HepG2 (cell line): Measurements from ENCODE around the gene LRRC28. TPM values are rescaled to one million over a fixed set of nuclear protein-coding genes. Genes with fewer than 3 reads are reported as not detected.

Experiments
- ATAC-seq: fragments of 200-7000 bp; cut with Tn5 transposase; 3 replicates; pipeline ENCODE4 v1.9.1; 2020; ENCODE audit warnings: mild to moderate bottlenecking, moderate library complexity
- BruUV-seq: library from RNA; stranded (reverse); fragments of 400-500 nt; replicated peaks from 2 replicates; lab custom pipeline; 2021; lab: Mats Ljungman, UMichigan
- CTCF ChIA-PET: fragments of 300-600 bp; formaldehyde crosslinking; extraction: SDS; loops from one replicate; lab custom pipeline; 2021; ENCODE audit warnings: low total read pairs, inconsistent platforms, low intra/inter-chr PET ratio; lab: Yijun Ruan, JAX
- POLR2A ChIA-PET: fragments of 350-600 bp; sonication (Branson Sonifier 250); formaldehyde crosslinking; loops from one replicate; lab custom pipeline; 2020; ENCODE audit warnings: antibody characterized with exemption, inconsistent platforms; lab: Yijun Ruan, JAX
- DNase-seq: peaks from one replicate; pipeline ENCODE4 v3.0.0-alpha.2; 2015; ENCODE audit warnings: low spot score
- FAIRE-seq: peaks from 3 replicates; lab custom pipeline; 2011; peaks lifted over from hg19 to GRCh38; lab: Jason Lieb, UNC
- H2AFZ ChIP-seq: one replicate; pipeline ENCODE4 v1.6.1; 2011; ENCODE audit warnings: low read length, inconsistent platforms
- H3K27ac ChIP-seq: fragments of 300-600 bp; 3 replicates; pipeline ENCODE4 v1.8.0; 2011; ENCODE audit warnings: mixed run types, mild to moderate bottlenecking, mixed read lengths, low read length, inconsistent platforms; ENCODE audit not compliant: insufficient read depth; ENCODE audit errors: extremely low read length
- H3K27me3 ChIP-seq, 2 experiments: fragments of 200-600 bp in 1 of 2; 2 replicates in 1 of 2; 3 replicates in 1 of 2; pipeline versions ENCODE4 v1.6.0 to v1.8.0; 2011; ENCODE audit warnings: low read length in 2 of 2, mild to moderate bottlenecking in 2 of 2, moderate library complexity in 2 of 2, inconsistent platforms in 1 of 2; ENCODE audit not compliant: insufficient read depth in 2 of 2, control insufficient read depth in 1 of 2
- H3K36me3 ChIP-seq, 2 experiments: fragments of 200-600 bp in 1 of 2; replicated peaks in 1 of 2; 2 replicates in 1 of 2; 3 replicates in 1 of 2; pipeline versions ENCODE4 v1.5.1 to v1.8.0; 2011; ENCODE audit warnings: low read length in 2 of 2, inconsistent platforms in 1 of 2; ENCODE audit not compliant: insufficient read depth in 2 of 2, control insufficient read depth in 1 of 2
- H3K4me1 ChIP-seq: 2 replicates; pipeline ENCODE4 v1.5.1; 2012; ENCODE audit warnings: low read length, inconsistent platforms; ENCODE audit not compliant: insufficient read depth
- H3K4me2 ChIP-seq: 2 replicates; pipeline ENCODE4 v1.6.0; 2011; ENCODE audit warnings: low read depth, low read length, inconsistent platforms
- H3K4me3 ChIP-seq, 3 experiments: fragments of 200-600 bp in 1 of 3; sonication (generic), shearing (Covaris generic) in 1 of 3; replicated peaks in 1 of 3; 2 replicates each; pipeline ENCODE4 v1.5.1; 2011 to 2016; ENCODE audit warnings: low read length in 3 of 3, inconsistent platforms in 2 of 3, low read depth in 2 of 3, mild to moderate bottlenecking in 2 of 3, control low read depth in 1 of 3, mixed read lengths in 1 of 3; ENCODE audit not compliant: insufficient read depth in 1 of 3
- H3K79me2 ChIP-seq: one replicate; pipeline ENCODE4 v1.6.1; 2011; ENCODE audit warnings: low read length, inconsistent platforms; ENCODE audit not compliant: insufficient read depth
- H3K9ac ChIP-seq: 2 replicates; pipeline ENCODE4 v1.6.0; 2011; ENCODE audit warnings: mild to moderate bottlenecking, low read depth, low read length, inconsistent platforms; ENCODE audit not compliant: insufficient read depth
- H3K9me3 ChIP-seq: 2 replicates; pipeline ENCODE4 v1.5.1; 2012; ENCODE audit warnings: mild to moderate bottlenecking, low read length
- H4K20me1 ChIP-seq: 2 replicates; pipeline ENCODE4 v1.6.0; 2011; ENCODE audit warnings: inconsistent platforms, mild to moderate bottlenecking, low read length, moderate library complexity; ENCODE audit not compliant: insufficient read depth
- BCL6 ChIP-seq: IDR thresholded peaks from 2 replicates; pipeline ENCODE4 v1.6.1; 2016; ENCODE audit warnings: missing genetic modification reagents, missing compliant biosample characterization
- HDAC2 ChIP-seq: sonication (generic); formaldehyde crosslinking; IDR thresholded peaks from 2 replicates; pipeline ENCODE4 v1.4.0; 2020; ENCODE audit warnings: missing genetic modification reagents
- HMG20B ChIP-seq: conservative IDR thresholded peaks from 2 replicates; pipeline ENCODE4 v1.6.1; 2016; ENCODE audit warnings: missing genetic modification reagents, missing compliant biosample characterization
- TOE1 ChIP-seq: sonication (generic); formaldehyde crosslinking; IDR thresholded peaks from 2 replicates; pipeline ENCODE4 v1.4.0; 2020; ENCODE audit warnings: mild to moderate bottlenecking, missing genetic modification reagents
- ZFP41 ChIP-seq: sonication (generic); formaldehyde crosslinking; IDR thresholded peaks from 2 replicates; pipeline ENCODE4 v1.4.0; 2020; ENCODE audit warnings: mild to moderate bottlenecking, missing genetic modification reagents, borderline replicate concordance
- ZNF138 ChIP-seq: sonication (generic); formaldehyde crosslinking; IDR thresholded peaks from 2 replicates; pipeline ENCODE4 v1.5.0; 2020; ENCODE audit warnings: mild to moderate bottlenecking, low read depth, missing genetic modification reagents
- ZNF878 ChIP-seq: sonication (generic); formaldehyde crosslinking; IDR thresholded peaks from 2 replicates; pipeline ENCODE4 v1.8.1; 2023; ENCODE audit warnings: mild to moderate bottlenecking, missing genetic modification reagents, moderate library complexity
- ZSCAN31 ChIP-seq: sonication (generic); formaldehyde crosslinking; IDR thresholded peaks from 2 replicates; pipeline ENCODE4 v1.5.0; 2020; ENCODE audit warnings: low read depth, mild to moderate bottlenecking, missing genetic modification reagents
- ZSCAN9 ChIP-seq: IDR thresholded peaks from 2 replicates; pipeline ENCODE4 v1.6.1; 2016; ENCODE audit warnings: borderline replicate concordance
- WGBS: methylation state at CpG from one replicate; pipeline ENCODE4 v1.1.6; 2017; ENCODE audit warnings: low lambda C conversion rate; 5-methylcytosine and 5-hydroxymethylcytosine counted together
- in situ Hi-C: cut with HindIII; loops from 2 replicates; pipeline ENCODE4 v1.10.0; 2017; ENCODE audit warnings: low pct_unique_long_range_greater_than_20kb; ENCODE audit not compliant: extremely low pct_ligation_motif_present
- intact Hi-C: fragments of 100-400 bp; cut with micrococcal nuclease; formaldehyde crosslinking; loops from one replicate; pipeline ENCODE4 v1.10.0; 2022; ENCODE audit not compliant: unreplicated experiment
- polyA plus RNA-seq, 8 experiments: library from polyadenylated mRNA; depleted of rRNA in 3 of 8; stranded (reverse) in 7 of 8; unstranded in 1 of 8; fragments of >200 nt; fragmentation: Illumina TruSeq in 4 of 8; extraction: Trizol in 4 of 8; gene quantifications; 2 replicates each; pipeline versions ENCODE4 v1.2.1 to v1.2.3, GENCODE V29; 2011 to 2016; ENCODE audit warnings: low read depth in 4 of 8, missing spikeins in 1 of 8, mixed read lengths in 1 of 8; ENCODE audit not compliant: insufficient read depth in 1 of 8
- total RNA-seq, 5 experiments: library from RNA; depleted of rRNA; stranded (reverse); fragments of >200 nt; fragmentation: Illumina TruSeq; extraction: Trizol; gene quantifications; 2 replicates each; pipeline ENCODE4 v1.2.3, GENCODE V29; 2016; ENCODE audit warnings: low read depth in 1 of 5
- TF ChIP-seq, protein P1 (sequence below): sonication (generic); formaldehyde crosslinking; IDR thresholded peaks from 2 replicates; pipeline ENCODE4 v1.5.0; 2020; ENCODE audit warnings: mild to moderate bottlenecking, missing genetic modification reagents, borderline replicate concordance
- TF ChIP-seq, protein P2 (sequence below): sonication (generic); formaldehyde crosslinking; IDR thresholded peaks from 2 replicates; pipeline ENCODE4 v1.5.1; 2020; ENCODE audit warnings: mild to moderate bottlenecking, moderate library complexity, missing genetic modification reagents
- TF ChIP-seq, protein P3 (sequence below): sonication (generic); formaldehyde crosslinking; IDR thresholded peaks from 2 replicates; pipeline ENCODE4 v1.5.0; 2020; ENCODE audit warnings: mild to moderate bottlenecking, missing genetic modification reagents, borderline replicate concordance
- TF ChIP-seq, protein P4 (sequence below): sonication (generic); formaldehyde crosslinking; conservative IDR thresholded peaks from 2 replicates; pipeline ENCODE4 v1.4.0; 2020; ENCODE audit warnings: missing genetic modification reagents

LRRC28 gene
- total and polyA plus RNA-seq, 2 of the 13 experiments (the other 11 are each of a cell fraction or from before 2014, with no cell fraction given): 17.5 to 21.3 TPM

DNA sequence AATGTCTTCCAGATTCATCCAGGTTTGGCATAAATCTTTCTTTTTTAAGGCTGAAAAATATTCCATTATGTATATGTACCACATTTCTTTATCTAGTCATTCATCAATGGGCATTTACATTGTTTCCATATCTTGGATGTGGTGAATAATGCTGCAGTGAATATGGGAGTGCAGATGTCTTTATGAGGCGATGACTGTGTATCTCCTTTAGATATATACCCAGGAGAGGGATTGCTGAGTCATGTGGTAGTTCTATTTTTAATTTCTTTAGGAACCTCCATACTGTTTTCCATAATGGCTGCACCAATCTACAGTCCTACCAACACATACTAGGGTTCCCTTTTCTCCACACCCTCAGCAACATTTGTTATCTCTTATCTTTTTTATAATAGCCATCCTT lies 96.3 kb downstream of the LRRC28 start:
- WGBS: 100% methylated on average over 1 of the region's 1 CpG
- peaks cover 19% of the 10 kb centered on the region for H3K4me1 ChIP-seq
- no peaks in the 10 kb centered on the region for H3K9me3 ChIP-seq
- no TSS peak for BruUV-seq
- no peak for DNase-seq
- TF ChIP-seq ZSCAN31 (CRISPR knock-in tag) (no peak), HDAC2 (CRISPR knock-in tag) (no peak), TOE1 (CRISPR knock-in tag) (no peak), HMG20B (CRISPR knock-in tag) (no peak), BCL6 (CRISPR knock-in tag) (no peak), ZFP41 (CRISPR knock-in tag) (no peak), ZSCAN9 (CRISPR knock-in tag) (no peak), ZNF878 (CRISPR knock-in tag) (no peak), ZNF138 (CRISPR knock-in tag) (no peak)
- TF ChIP-seq, protein P1, sequence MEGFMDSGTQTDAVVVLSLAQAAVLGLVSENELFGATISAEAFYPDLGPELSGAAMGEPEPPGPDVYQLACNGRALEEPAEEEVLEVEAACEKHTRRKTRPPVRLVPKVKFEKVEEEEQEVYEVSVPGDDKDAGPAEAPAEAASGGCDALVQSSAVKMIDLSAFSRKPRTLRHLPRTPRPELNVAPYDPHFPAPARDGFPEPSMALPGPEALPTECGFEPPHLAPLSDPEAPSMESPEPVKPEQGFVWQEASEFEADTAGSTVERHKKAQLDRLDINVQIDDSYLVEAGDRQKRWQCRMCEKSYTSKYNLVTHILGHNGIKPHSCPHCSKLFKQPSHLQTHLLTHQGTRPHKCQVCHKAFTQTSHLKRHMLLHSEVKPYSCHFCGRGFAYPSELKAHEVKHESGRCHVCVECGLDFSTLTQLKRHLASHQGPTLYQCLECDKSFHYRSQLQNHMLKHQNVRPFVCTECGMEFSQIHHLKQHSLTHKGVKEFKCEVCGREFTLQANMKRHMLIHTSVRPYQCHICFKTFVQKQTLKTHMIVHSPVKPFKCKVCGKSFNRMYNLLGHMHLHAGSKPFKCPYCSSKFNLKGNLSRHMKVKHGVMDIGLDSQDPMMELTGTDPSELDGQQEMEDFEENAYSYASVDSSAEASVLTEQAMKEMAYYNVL (CRISPR knock-in tag): no peak
- TF ChIP-seq, protein P2, sequence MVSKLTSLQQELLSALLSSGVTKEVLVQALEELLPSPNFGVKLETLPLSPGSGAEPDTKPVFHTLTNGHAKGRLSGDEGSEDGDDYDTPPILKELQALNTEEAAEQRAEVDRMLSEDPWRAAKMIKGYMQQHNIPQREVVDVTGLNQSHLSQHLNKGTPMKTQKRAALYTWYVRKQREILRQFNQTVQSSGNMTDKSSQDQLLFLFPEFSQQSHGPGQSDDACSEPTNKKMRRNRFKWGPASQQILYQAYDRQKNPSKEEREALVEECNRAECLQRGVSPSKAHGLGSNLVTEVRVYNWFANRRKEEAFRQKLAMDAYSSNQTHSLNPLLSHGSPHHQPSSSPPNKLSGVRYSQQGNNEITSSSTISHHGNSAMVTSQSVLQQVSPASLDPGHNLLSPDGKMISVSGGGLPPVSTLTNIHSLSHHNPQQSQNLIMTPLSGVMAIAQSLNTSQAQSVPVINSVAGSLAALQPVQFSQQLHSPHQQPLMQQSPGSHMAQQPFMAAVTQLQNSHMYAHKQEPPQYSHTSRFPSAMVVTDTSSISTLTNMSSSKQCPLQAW: no peak
- TF ChIP-seq, protein P3, sequence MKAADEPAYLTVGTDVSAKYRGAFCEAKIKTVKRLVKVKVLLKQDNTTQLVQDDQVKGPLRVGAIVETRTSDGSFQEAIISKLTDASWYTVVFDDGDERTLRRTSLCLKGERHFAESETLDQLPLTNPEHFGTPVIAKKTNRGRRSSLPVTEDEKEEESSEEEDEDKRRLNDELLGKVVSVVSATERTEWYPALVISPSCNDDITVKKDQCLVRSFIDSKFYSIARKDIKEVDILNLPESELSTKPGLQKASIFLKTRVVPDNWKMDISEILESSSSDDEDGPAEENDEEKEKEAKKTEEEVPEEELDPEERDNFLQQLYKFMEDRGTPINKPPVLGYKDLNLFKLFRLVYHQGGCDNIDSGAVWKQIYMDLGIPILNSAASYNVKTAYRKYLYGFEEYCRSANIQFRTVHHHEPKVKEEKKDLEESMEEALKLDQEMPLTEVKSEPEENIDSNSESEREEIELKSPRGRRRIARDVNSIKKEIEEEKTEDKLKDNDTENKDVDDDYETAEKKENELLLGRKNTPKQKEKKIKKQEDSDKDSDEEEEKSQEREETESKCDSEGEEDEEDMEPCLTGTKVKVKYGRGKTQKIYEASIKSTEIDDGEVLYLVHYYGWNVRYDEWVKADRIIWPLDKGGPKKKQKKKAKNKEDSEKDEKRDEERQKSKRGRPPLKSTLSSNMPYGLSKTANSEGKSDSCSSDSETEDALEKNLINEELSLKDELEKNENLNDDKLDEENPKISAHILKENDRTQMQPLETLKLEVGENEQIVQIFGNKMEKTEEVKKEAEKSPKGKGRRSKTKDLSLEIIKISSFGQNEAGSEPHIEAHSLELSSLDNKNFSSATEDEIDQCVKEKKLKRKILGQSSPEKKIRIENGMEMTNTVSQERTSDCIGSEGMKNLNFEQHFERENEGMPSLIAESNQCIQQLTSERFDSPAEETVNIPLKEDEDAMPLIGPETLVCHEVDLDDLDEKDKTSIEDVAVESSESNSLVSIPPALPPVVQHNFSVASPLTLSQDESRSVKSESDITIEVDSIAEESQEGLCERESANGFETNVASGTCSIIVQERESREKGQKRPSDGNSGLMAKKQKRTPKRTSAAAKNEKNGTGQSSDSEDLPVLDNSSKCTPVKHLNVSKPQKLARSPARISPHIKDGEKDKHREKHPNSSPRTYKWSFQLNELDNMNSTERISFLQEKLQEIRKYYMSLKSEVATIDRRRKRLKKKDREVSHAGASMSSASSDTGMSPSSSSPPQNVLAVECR (CRISPR knock-in tag): no peak
- TF ChIP-seq, protein P4, sequence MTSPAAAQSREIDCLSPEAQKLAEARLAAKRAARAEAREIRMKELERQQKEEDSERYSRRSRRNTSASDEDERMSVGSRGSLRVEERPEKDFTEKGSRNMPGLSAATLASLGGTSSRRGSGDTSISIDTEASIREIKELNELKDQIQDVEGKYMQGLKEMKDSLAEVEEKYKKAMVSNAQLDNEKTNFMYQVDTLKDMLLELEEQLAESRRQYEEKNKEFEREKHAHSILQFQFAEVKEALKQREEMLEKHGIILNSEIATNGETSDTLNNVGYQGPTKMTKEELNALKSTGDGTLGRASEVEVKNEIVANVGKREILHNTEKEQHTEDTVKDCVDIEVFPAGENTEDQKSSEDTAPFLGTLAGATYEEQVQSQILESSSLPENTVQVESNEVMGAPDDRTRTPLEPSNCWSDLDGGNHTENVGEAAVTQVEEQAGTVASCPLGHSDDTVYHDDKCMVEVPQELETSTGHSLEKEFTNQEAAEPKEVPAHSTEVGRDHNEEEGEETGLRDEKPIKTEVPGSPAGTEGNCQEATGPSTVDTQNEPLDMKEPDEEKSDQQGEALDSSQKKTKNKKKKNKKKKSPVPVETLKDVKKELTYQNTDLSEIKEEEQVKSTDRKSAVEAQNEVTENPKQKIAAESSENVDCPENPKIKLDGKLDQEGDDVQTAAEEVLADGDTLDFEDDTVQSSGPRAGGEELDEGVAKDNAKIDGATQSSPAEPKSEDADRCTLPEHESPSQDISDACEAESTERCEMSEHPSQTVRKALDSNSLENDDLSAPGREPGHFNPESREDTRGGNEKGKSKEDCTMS (CRISPR knock-in tag): no peak
- ChIA-PET POLR2A (no interaction called here), CTCF (no interaction called here)
- in situ Hi-C loops (no loop called here), intact Hi-C loops (no loop called here)
- H3K79me2 ChIP-seq: no peaks in the 10 kb centered on the region
- no peaks in the 10 kb centered on the region for H3K27me3 ChIP-seq
- no peak for ATAC-seq
- H3K9ac ChIP-seq: no peak overlapping the region
- H2AFZ ChIP-seq: no peak overlapping the region
- H3K36me3 ChIP-seq: no peaks in the 10 kb centered on the region
- no peaks in the 10 kb centered on the region for H4K20me1 ChIP-seq
- H3K4me2 ChIP-seq: no peak overlapping the region
- no peak overlapping the region for H3K27ac ChIP-seq
- FAIRE-seq: no peak
- H3K4me3 ChIP-seq: no peak overlapping the region
